ENCODE measurements around the gene EAPP. TPM values are rescaled to one million over a fixed set of nuclear protein-coding genes. Genes with fewer than 3 reads are reported as not detected.
A peak's percentile ranks its signal among the peaks of the same experiment; 100 is the strongest.

EAPP gene
- total and polyA plus RNA-seq, 12 donors: 26.2 to 85.1 (median 41.0) TPM

DNA sequence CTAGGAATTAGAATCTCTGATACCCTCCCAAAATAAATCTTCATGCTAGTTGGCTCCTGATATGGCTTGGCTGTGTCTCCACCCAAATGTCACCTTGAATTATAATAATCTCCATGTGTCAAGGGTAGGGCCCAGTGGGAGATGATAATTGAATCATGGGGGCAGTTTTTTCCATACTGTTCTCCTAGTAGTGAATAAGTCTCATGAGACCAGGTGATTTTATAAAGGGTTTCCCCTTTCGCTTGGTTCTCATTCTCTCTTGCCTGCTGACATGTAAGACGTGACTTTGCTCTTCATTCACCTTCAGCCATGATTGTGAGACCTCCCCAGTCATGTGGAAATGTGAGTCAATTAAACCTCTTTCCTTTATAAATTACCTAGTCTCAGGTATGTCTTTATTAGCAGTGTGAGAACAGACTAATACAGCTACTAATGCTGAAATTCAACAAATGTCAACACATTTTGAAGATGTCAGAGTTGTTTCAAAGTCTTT lies 65.3 kb downstream of the EAPP start:
- no peak for DNase-seq
- no peaks in the 10 kb centered on the region for H3K9me3 ChIP-seq (replicated peaks in 1 of 3)
- H3K27ac ChIP-seq: no peak overlapping the region
- H3K4me1 ChIP-seq (replicated peaks in 1 of 2): no peaks in the 10 kb centered on the region
- no peaks in the 10 kb centered on the region for H3K36me3 ChIP-seq (replicated peaks in 1 of 2)
- H3K27me3 ChIP-seq: no peaks in the 10 kb centered on the region
- intact Hi-C loops (cut with DNase I): no loop called here
- 82 to 87% (median 85%) methylated on average over 2 of the region's 2 CpGs for WGBS, 4 donors
- TF ChIP-seq, protein P1, sequence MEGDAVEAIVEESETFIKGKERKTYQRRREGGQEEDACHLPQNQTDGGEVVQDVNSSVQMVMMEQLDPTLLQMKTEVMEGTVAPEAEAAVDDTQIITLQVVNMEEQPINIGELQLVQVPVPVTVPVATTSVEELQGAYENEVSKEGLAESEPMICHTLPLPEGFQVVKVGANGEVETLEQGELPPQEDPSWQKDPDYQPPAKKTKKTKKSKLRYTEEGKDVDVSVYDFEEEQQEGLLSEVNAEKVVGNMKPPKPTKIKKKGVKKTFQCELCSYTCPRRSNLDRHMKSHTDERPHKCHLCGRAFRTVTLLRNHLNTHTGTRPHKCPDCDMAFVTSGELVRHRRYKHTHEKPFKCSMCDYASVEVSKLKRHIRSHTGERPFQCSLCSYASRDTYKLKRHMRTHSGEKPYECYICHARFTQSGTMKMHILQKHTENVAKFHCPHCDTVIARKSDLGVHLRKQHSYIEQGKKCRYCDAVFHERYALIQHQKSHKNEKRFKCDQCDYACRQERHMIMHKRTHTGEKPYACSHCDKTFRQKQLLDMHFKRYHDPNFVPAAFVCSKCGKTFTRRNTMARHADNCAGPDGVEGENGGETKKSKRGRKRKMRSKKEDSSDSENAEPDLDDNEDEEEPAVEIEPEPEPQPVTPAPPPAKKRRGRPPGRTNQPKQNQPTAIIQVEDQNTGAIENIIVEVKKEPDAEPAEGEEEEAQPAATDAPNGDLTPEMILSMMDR (IDR thresholded peaks at IDR 0.05): no peak
- no peak for TF ChIP-seq POLR2A (IDR thresholded peaks at IDR 0.05)
- no peak overlapping the region for H3K4me3 ChIP-seq

- 72 to 92% (median 88%) methylated on average over 6 of the region's 6 CpGs for WGBS, 4 donors
- no peaks in the 10 kb centered on the region for H3K36me3 ChIP-seq (replicated peaks in 1 of 2)
- H3K27ac ChIP-seq: no peak overlapping the region
- TF ChIP-seq, protein P1 (IDR thresholded peaks at IDR 0.05): no peak
- TF ChIP-seq POLR2A (IDR thresholded peaks at IDR 0.05): no peak
- intact Hi-C loops (cut with DNase I): no loop called here
- no peaks in the 10 kb centered on the region for H3K9me3 ChIP-seq (replicated peaks in 1 of 3)
- no peak overlapping the region for H3K4me3 ChIP-seq
- no peaks in the 10 kb centered on the region for H3K4me1 ChIP-seq (replicated peaks in 1 of 2)
- no peaks in the 10 kb centered on the region for H3K27me3 ChIP-seq
- DNase-seq: peak in 1 of 7 donors; percentile 8
These were observed 66.7 kb downstream of the EAPP start for GRCh38 chr14:34472706-34473279.

DNA sequence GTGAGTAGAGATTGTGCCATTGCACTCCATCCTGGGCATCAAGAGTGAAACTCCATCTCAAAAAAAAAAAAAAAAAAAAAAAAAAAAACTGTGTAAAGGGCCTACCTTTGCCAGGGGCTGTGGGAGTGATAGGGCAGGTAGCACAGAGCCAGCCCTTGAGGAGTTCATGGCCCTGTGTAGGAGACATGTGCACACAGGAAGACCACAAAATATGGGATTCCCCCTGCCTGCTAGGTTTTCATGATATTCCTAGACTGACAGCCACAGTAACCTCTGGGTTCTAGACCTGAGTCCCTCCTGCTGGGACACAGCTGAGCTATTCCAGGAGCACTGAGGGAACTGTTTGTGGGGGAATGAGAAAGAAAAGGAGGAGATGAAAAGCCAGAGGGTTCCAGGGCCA lies 69.2 kb downstream of the EAPP start:
- Histone ChIP-seq H3K4me1 (replicated peaks in 1 of 2) (no peaks in the 10 kb centered on the region), H3K27me3 (no peaks in the 10 kb centered on the region), H3K9me3 (replicated peaks in 1 of 3) (no peaks in the 10 kb centered on the region), H3K27ac (no peak overlapping the region), H3K36me3 (replicated peaks in 1 of 2) (no peaks in the 10 kb centered on the region), H3K4me3 (no peak overlapping the region)
- DNase-seq: no peak
- intact Hi-C loops (cut with DNase I): no loop called here
- TF ChIP-seq, protein P1 (IDR thresholded peaks at IDR 0.05): no peak
- no peak for TF ChIP-seq POLR2A (IDR thresholded peaks at IDR 0.05)

DNA sequence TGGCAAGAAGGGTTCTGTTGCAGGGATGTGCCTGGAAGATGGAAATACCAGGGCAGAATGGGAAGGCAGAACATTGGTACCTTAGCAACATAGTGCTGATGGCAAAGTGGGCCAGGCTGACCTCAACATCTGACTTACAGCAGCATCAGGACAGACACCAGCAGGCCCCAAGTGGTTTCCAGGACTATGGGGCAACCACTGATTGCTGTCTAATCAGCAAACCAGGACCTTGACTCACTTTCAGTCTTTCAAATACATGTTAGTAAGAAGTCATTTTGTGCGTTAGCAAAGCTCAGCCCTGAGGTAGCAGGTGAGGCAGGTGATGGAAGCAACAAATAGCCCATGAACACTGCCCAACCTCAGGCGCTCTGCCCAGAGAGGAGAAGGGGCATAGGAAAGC lies 72.8 kb downstream of the EAPP start:
- no peak for TF ChIP-seq POLR2A (IDR thresholded peaks at IDR 0.05)
- TF ChIP-seq, protein P1 (IDR thresholded peaks at IDR 0.05): no peak
- Histone ChIP-seq H3K36me3 (replicated peaks in 1 of 2) (no peaks in the 10 kb centered on the region), H3K4me1 (replicated peaks in 1 of 2) (peaks cover 4 to 6% of the 10 kb centered on the region in 2 donors), H3K9me3 (replicated peaks in 1 of 3) (no peaks in the 10 kb centered on the region), H3K27me3 (no peaks in the 10 kb centered on the region), H3K27ac (no peak overlapping the region), H3K4me3 (no peak overlapping the region)
- peak in 1 of 7 donors; percentile 39 for DNase-seq
- 90 to 100% (median 93%) methylated on average over 2 of the region's 2 CpGs for WGBS, 4 donors
- intact Hi-C loops (cut with DNase I): no loop called here

Small RNA genes lying within 50 kb of the gene (small RNA-seq; reads per million reads assigned to genes)
- 0 reads per million in 2 donors for gene RNU1-27P
- gene RNU1-28P: 0 reads per million in 2 donors

Other genes starting within 250 kb of the EAPP start
- gene SPTSSA, start 77.5 kb downstream of the EAPP start, total RNA-seq: 10 to 100 TPM; 20.6 to 95.6 (median 60.3) TPM
- gene SPTSSA, start 77.5 kb downstream of the EAPP start, polyA plus RNA-seq: 100 to 1,000 TPM in 1 of 3 donors, 10 to 100 TPM in 2; 39.0 to 205 (median 49.4) TPM
- gene SNX6, start 90.4 kb upstream of the EAPP start, total RNA-seq: 100 to 1,000 TPM in 3 of 9 donors, 10 to 100 TPM in 6; 56.7 to 205 (median 87.1) TPM
- gene SNX6, start 90.4 kb upstream of the EAPP start, polyA plus RNA-seq: 100 to 1,000 TPM in 1 of 3 donors, 10 to 100 TPM in 2; 16.6 to 101 (median 26.7) TPM
- 100 to 1,000 TPM in 7 of 9 donors, 10 to 100 TPM in 2; 75.5 to 219 (median 133) TPM for gene CFL2, start 174.9 kb upstream of the EAPP start, total RNA-seq
- gene CFL2, start 174.9 kb upstream of the EAPP start, polyA plus RNA-seq: 100 to 1,000 TPM in 1 of 3 donors, 10 to 100 TPM in 2; 42.8 to 228 (median 63.6) TPM